SK-N-SH (cell line): ENCODE measurements around the gene TNFSF13. TPM values are rescaled to one million over a fixed set of nuclear protein-coding genes. Genes with fewer than 3 reads are reported as not detected.

Source experiments
- CTCF ChIA-PET: fragments of 300-600, 350-600 bp; formaldehyde crosslinking; extraction: SDS; loops from one replicate; lab custom pipeline; 2021; lab: Yijun Ruan, JAX
- POLR2A ChIA-PET: fragments of 350-600 bp; sonication (Branson Sonifier 250); formaldehyde crosslinking; extraction: SDS; loops from one replicate; lab custom pipeline; 2020; ENCODE audit warnings: antibody characterized with exemption, inconsistent platforms; lab: Yijun Ruan, JAX
- DNase-seq: peaks from one replicate; pipeline ENCODE4 v3.0.0; 2012
- H2AFZ ChIP-seq: fragments of 200-600 bp; sonication (generic); 2 replicates; pipeline ENCODE4 v1.8.1; 2016; ENCODE audit warnings: antibody characterized with exemption, mild to moderate bottlenecking, low read depth
- H3F3A ChIP-seq: fragments of 200-600 bp; sonication (generic); replicated peaks from 2 replicates; pipeline ENCODE3; 2016; ENCODE audit warnings: antibody characterized with exemption, mild to moderate bottlenecking; ENCODE audit not compliant: insufficient read depth
- H3K27ac ChIP-seq, 2 experiments: fragments of 200-500 bp in 1 of 2; fragments of 200-600 bp in 1 of 2; sonication (Bioruptor generic) in 1 of 2; sonication (generic), shearing (Covaris generic) in 1 of 2; 2 replicates each; pipeline versions ENCODE4 v1.5.1 to v1.6.1; 2014 to 2016; ENCODE audit warnings: low read depth in 2 of 2, inconsistent platforms in 1 of 2, low read length in 1 of 2, mild to moderate bottlenecking in 1 of 2, mixed read lengths in 1 of 2
- H3K27me3 ChIP-seq: fragments of 200-600 bp; sonication (generic), shearing (Covaris generic); 2 replicates; pipeline ENCODE4 v1.6.1; 2016; ENCODE audit warnings: mixed run types; ENCODE audit not compliant: insufficient read depth
- H3K36me3 ChIP-seq, 2 experiments: fragments of 200-500 bp in 1 of 2; fragments of 200-600 bp in 1 of 2; sonication (Bioruptor generic) in 1 of 2; sonication (generic) in 1 of 2; replicated peaks in 1 of 2; 2 replicates each; pipeline versions ENCODE3 to v1.5.1; 2014 to 2016; ENCODE audit warnings: low read length in 1 of 2, mild to moderate bottlenecking in 1 of 2; ENCODE audit not compliant: insufficient read depth in 2 of 2, control insufficient read depth in 1 of 2
- H3K4me1 ChIP-seq, 2 experiments: fragments of 200-500 bp in 1 of 2; fragments of 200-600 bp in 1 of 2; sonication (Bioruptor generic) in 1 of 2; sonication (generic), shearing (Covaris generic) in 1 of 2; 2 replicates each; pipeline versions ENCODE4 v1.5.1 to v1.6.1; 2014 to 2016; ENCODE audit warnings: low read depth in 1 of 2, low read length in 1 of 2, mixed run types in 1 of 2; ENCODE audit not compliant: insufficient read depth in 2 of 2, control insufficient read depth in 1 of 2
- H3K4me2 ChIP-seq: fragments of 200-600 bp; sonication (generic), shearing (Covaris generic); 2 replicates; pipeline ENCODE4 v1.6.1; 2017; ENCODE audit warnings: mixed run types
- H3K4me3 ChIP-seq, 2 experiments: fragments of 200-500 bp in 1 of 2; fragments of 200-600 bp in 1 of 2; sonication (Bioruptor generic) in 1 of 2; sonication (generic), shearing (Covaris generic) in 1 of 2; 2 replicates each; pipeline versions ENCODE4 v1.5.1 to v1.8.1; 2014 to 2016; ENCODE audit warnings: low read depth in 2 of 2, inconsistent platforms in 1 of 2, low read length in 1 of 2, mild to moderate bottlenecking in 1 of 2, mixed read lengths in 1 of 2, moderate library complexity in 1 of 2
- H3K79me2 ChIP-seq: fragments of 200-600 bp; sonication (generic); 2 replicates; pipeline ENCODE4 v1.8.1; 2017; ENCODE audit warnings: mild to moderate bottlenecking; ENCODE audit not compliant: insufficient read depth
- H3K9ac ChIP-seq: fragments of 200-600 bp; sonication (generic); 2 replicates; pipeline ENCODE4 v1.6.1; 2017; ENCODE audit warnings: mixed run types
- H3K9me2 ChIP-seq: fragments of 200-600 bp; sonication (generic); 2 replicates; pipeline ENCODE4 v1.6.1; 2017; ENCODE audit warnings: mixed run types
- H3K9me3 ChIP-seq: fragments of 200-600 bp; sonication (generic); 2 replicates; pipeline ENCODE4 v1.6.1; 2017; ENCODE audit warnings: mixed run types, mild to moderate bottlenecking, moderate library complexity
- H4K20me1 ChIP-seq: fragments of 200-600 bp; sonication (generic); 2 replicates; pipeline ENCODE4 v1.6.1; 2017; ENCODE audit warnings: mild to moderate bottlenecking, mixed run types; ENCODE audit not compliant: insufficient read depth
- CHD2 ChIP-seq: fragments of 150-350 bp; IDR thresholded peaks from 2 replicates; pipeline ENCODE4 v1.6.1; 2018; ENCODE audit warnings: low read length; ENCODE audit not compliant: partially characterized antibody
- ELF1 ChIP-seq: IDR thresholded peaks from 2 replicates; pipeline ENCODE4 v1.4.0; 2012
- EZH2phosphoT487 ChIP-seq: fragments of 200-600 bp; sonication (generic); IDR thresholded peaks from 2 replicates; pipeline ENCODE4 v1.6.1; 2017; ENCODE audit warnings: low read depth, mixed run types, mild to moderate bottlenecking, antibody characterized with exemption, moderate library complexity, borderline replicate concordance
- FOSL2 ChIP-seq: IDR thresholded peaks from 2 replicates; pipeline ENCODE4 v1.4.0; 2012; ENCODE audit warnings: low read depth, mild to moderate bottlenecking, moderate library complexity, borderline replicate concordance
- FOXJ3 ChIP-seq: sonication (generic); formaldehyde crosslinking; IDR thresholded peaks from 2 replicates; pipeline ENCODE4 v1.5.1; 2020; ENCODE audit warnings: mild to moderate bottlenecking, missing genetic modification reagents
- GATA2 ChIP-seq: sonication (generic); formaldehyde crosslinking; IDR thresholded peaks from 2 replicates; pipeline ENCODE4 v1.5.0; 2020; ENCODE audit warnings: mild to moderate bottlenecking, missing genetic modification reagents
- JUND ChIP-seq: IDR thresholded peaks from 2 replicates; pipeline ENCODE4 v1.4.0; 2012
- NFIC ChIP-seq: IDR thresholded peaks from 2 replicates; pipeline ENCODE4 v1.4.0; 2012; ENCODE audit warnings: borderline replicate concordance
- RAD21 ChIP-seq: IDR thresholded peaks from 2 replicates; pipeline ENCODE4 v1.6.1; 2012; ENCODE audit warnings: mild to moderate bottlenecking, low read length
- RXRA ChIP-seq: IDR thresholded peaks from 2 replicates; pipeline ENCODE4 v1.4.0; 2012; ENCODE audit warnings: low read depth, mild to moderate bottlenecking, borderline replicate concordance
- SIN3A ChIP-seq: IDR thresholded peaks from 2 replicates; pipeline ENCODE4 v1.6.1; 2012; ENCODE audit warnings: low read depth, mild to moderate bottlenecking, low read length, moderate library complexity, borderline replicate concordance
- SMC3 ChIP-seq: IDR thresholded peaks from 2 replicates; pipeline ENCODE4 v1.6.1; 2012; ENCODE audit warnings: low read depth, low read length, improper control_type of control experiment
- TCF12 ChIP-seq: IDR thresholded peaks from 2 replicates; pipeline ENCODE4 v1.4.0; 2012
- WGBS: methylation state at CpG from one replicate; pipeline ENCODE4 v1.1.6; 2017; ENCODE audit warnings: low lambda C conversion rate; 5-methylcytosine and 5-hydroxymethylcytosine counted together
- polyA plus RNA-seq, 3 experiments: library from polyadenylated mRNA; depleted of rRNA; stranded (reverse); fragments of >200 nt; gene quantifications; 2 replicates each; pipeline ENCODE4 v1.2.3, GENCODE V29; 2012
- TF ChIP-seq, protein P1 (sequence below): fragments of 150-350 bp; IDR thresholded peaks from 2 replicates; pipeline ENCODE4 v1.6.1; 2016; ENCODE audit warnings: mild to moderate bottlenecking, low read depth, low read length
- TF ChIP-seq, protein P2 (sequence below): fragments of 200-600 bp; sonication (generic); IDR thresholded peaks from 2 replicates; pipeline ENCODE4 v1.6.1; 2017; ENCODE audit warnings: antibody characterized with exemption, mild to moderate bottlenecking, moderate library complexity
- TF ChIP-seq, protein P3 (sequence below): IDR thresholded peaks from 2 replicates; pipeline ENCODE4 v1.4.0; 2012; ENCODE audit warnings: low read depth, borderline replicate concordance

Gene TNFSF13
- polyA plus RNA-seq, 1 of the 3 experiments (the other 2 are of a cell fraction) = 2.1 TPM

DNA sequence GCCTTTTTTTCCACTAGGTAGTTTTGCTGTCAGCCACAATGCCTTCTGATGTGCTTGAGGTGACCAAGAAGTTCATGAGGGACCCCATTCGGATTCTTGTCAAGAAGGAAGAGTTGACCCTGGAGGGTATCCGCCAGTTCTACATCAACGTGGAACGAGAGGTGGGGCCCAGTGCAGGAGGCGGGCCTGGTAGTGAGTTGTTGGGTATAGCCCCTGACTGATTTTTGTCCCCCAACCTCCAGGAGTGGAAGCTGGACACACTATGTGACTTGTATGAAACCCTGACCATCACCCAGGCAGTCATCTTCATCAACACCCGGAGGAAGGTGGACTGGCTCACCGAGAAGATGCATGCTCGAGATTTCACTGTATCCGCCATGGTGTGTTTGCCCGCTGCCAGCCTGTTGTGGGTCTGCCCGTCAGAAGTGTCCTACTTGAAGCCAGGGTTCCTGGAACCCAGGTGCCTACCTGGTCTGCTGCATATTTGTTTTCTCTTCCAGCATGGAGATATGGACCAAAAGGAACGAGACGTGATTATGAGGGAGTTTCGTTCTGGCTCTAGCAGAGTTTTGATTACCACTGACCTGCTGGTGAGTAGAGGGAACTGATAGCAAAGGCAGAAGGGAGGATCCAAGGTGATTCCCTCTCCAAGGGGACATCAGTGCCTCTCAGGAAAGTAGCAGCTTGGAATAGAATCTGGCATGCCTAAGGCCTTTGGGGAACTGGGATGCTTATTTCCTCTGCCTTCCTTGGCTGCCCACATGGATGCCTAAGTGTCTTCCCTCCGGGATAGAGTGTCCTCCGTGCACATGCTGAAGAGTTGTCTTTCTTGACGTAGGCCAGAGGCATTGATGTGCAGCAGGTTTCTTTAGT is 19.0 kb downstream of the TNFSF13 start:
- TF ChIP-seq SMC3 = no peak
- TF ChIP-seq CHD2 = no peak
- no peak for TF ChIP-seq RAD21
- TF ChIP-seq, protein P1, sequence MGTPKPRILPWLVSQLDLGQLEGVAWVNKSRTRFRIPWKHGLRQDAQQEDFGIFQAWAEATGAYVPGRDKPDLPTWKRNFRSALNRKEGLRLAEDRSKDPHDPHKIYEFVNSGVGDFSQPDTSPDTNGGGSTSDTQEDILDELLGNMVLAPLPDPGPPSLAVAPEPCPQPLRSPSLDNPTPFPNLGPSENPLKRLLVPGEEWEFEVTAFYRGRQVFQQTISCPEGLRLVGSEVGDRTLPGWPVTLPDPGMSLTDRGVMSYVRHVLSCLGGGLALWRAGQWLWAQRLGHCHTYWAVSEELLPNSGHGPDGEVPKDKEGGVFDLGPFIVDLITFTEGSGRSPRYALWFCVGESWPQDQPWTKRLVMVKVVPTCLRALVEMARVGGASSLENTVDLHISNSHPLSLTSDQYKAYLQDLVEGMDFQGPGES = no peak
- no peak for TF ChIP-seq EZH2phosphoT487
- no peak for TF ChIP-seq FOXJ3
- TF ChIP-seq FOSL2 = no peak
- TF ChIP-seq ELF1 = no peak
- TF ChIP-seq, protein P2, sequence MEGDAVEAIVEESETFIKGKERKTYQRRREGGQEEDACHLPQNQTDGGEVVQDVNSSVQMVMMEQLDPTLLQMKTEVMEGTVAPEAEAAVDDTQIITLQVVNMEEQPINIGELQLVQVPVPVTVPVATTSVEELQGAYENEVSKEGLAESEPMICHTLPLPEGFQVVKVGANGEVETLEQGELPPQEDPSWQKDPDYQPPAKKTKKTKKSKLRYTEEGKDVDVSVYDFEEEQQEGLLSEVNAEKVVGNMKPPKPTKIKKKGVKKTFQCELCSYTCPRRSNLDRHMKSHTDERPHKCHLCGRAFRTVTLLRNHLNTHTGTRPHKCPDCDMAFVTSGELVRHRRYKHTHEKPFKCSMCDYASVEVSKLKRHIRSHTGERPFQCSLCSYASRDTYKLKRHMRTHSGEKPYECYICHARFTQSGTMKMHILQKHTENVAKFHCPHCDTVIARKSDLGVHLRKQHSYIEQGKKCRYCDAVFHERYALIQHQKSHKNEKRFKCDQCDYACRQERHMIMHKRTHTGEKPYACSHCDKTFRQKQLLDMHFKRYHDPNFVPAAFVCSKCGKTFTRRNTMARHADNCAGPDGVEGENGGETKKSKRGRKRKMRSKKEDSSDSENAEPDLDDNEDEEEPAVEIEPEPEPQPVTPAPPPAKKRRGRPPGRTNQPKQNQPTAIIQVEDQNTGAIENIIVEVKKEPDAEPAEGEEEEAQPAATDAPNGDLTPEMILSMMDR = no peak
- TF ChIP-seq, all 33 proteins: peak for 0
- Histone ChIP-seq H3K9me2 (no peaks in the 10 kb centered on the region), H3K27ac (peak overlapping the region in 1 of 2 experiments; percentile 92; a peak in 1 of 4 replicates), H3K36me3 (peaks cover 53 to 59% of the 10 kb centered on the region in 2 experiments), H3K9ac (no peak overlapping the region), H3K27me3 (no peaks in the 10 kb centered on the region), H3K79me2 (peaks cover 78% of the 10 kb centered on the region), H2AFZ (no peak overlapping the region), H3K4me2 (0 out of 2 replicates have a peak overlapping the region, but pooled peaks have one; percentile 12), H4K20me1 (peaks cover 61% of the 10 kb centered on the region), H3K9me3 (no peaks in the 10 kb centered on the region), H3K4me1 (peaks cover 28 to 33% of the 10 kb centered on the region in 2 experiments), H3F3A (peaks cover 55% of the 10 kb centered on the region), H3K4me3 (no peak overlapping the region)
- ChIA-PET POLR2A (no interaction called here), CTCF (interaction anchor here (1.1 to 1.4 kb wide), 2 partner anchors 63 to 110 kb away, joined by 3 read pairs; no protein-coding TSS in a partner anchor)
- 84% methylated on average over 12 of the region's 17 CpGs for WGBS
- DNase-seq = no peak

DNA sequence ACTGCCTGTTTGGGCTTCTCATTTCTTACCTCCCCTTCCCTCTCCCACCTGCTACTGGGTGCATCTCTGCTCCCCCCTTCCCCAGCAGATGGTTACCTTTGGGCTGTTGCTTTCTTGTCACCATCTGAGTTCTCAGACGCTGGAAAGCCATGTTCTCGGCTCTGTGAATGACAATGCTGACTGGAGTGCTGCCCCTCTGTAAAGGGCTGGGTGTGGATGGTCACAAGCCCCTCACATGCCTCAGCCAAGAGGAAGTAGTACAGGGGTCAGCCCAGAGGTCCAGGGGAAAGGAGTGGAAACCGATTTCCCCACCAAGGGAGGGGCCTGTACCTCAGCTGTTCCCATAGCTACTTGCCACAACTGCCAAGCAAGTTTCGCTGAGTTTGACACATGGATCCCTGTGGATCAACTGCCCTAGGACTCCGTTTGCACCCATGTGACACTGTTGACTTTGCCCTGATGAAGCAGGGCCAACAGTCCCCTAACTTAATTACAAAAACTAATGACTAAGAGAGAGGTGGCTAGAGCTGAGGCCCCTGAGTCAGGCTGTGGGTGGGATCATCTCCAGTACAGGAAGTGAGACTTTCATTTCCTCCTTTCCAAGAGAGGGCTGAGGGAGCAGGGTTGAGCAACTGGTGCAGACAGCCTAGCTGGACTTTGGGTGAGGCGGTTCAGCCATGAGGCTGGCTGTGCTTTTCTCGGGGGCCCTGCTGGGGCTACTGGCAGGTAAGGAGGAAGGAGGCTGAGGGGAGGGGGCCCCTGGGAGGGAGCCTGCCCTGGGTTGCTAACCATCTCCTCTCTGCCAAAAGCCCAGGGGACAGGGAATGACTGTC is 20.7 kb downstream of the TNFSF13 start, which contains the start of gene CD68:
CD68 (plus strand) TSS at position 638 of the 833 bp plus-strand sequence; CDS start at position 678, 40 bp downstream.
- Histone ChIP-seq H3K36me3 (peaks cover 48% of the 10 kb centered on the region in 2 experiments), H3K27me3 (no peaks in the 10 kb centered on the region), H3K9me3 (no peaks in the 10 kb centered on the region), H2AFZ (no peak within 1 kb of the TSS), H3K27ac (peak within 1 kb of the TSS; percentile 12 to 79), H3K4me2 (peak within 1 kb of the TSS; percentile 23; the same call in 1 of the 2 replicates), H4K20me1 (peaks cover 49% of the 10 kb centered on the region), H3K9ac (peak within 1 kb of the TSS; percentile 45; the same call in 1 of the 2 replicates), H3K4me1 (peaks cover 37 to 39% of the 10 kb centered on the region in 2 experiments), H3K9me2 (no peaks in the 10 kb centered on the region), H3F3A (peaks cover 56% of the 10 kb centered on the region), H3K79me2 (peaks cover 72% of the 10 kb centered on the region), H3K4me3 (peak within 1 kb of the TSS in 1 of 2 experiments; percentile 2; a peak in 1 of 4 replicates)
- ChIA-PET CTCF (interaction anchor here (1.2 to 2.5 kb wide), 3 partner anchors 10 to 109 kb away, joined by 3 to 18 read pairs (median 10); partner anchors contain the start of genes SOX15, TP53 and WRAP53), POLR2A (interaction anchor here (0.6 to 2.4 kb wide), 4 partner anchors 8 to 62 kb away, joined by 3 to 5 read pairs (median 3); partner anchors contain the start of gene FXR2)
- WGBS = 22% methylated on average over 7 of the region's 7 CpGs
- DNase-seq = peak; percentile 58
- TF ChIP-seq, protein P3, sequence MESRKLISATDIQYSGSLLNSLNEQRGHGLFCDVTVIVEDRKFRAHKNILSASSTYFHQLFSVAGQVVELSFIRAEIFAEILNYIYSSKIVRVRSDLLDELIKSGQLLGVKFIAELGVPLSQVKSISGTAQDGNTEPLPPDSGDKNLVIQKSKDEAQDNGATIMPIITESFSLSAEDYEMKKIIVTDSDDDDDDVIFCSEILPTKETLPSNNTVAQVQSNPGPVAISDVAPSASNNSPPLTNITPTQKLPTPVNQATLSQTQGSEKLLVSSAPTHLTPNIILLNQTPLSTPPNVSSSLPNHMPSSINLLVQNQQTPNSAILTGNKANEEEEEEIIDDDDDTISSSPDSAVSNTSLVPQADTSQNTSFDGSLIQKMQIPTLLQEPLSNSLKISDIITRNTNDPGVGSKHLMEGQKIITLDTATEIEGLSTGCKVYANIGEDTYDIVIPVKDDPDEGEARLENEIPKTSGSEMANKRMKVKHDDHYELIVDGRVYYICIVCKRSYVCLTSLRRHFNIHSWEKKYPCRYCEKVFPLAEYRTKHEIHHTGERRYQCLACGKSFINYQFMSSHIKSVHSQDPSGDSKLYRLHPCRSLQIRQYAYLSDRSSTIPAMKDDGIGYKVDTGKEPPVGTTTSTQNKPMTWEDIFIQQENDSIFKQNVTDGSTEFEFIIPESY = peak; percentile 64
- peak; percentile 65 for TF ChIP-seq JUND
- TF ChIP-seq GATA2 (CRISPR knock-in tag) = no peak
- TF ChIP-seq FOSL2 = peak; percentile 71; the same call in 1 of the 2 replicates
- TF ChIP-seq RXRA = no peak
- TF ChIP-seq TCF12 = peak; percentile 26; the same call in 1 of the 2 replicates
- TF ChIP-seq SIN3A = peak; percentile 99
- TF ChIP-seq, protein P1 = no peak
- peak; percentile 63 for TF ChIP-seq CHD2
- peak; percentile 31; the same call in 1 of the 2 replicates for TF ChIP-seq NFIC
